Trophoblast cell (in vitro differentiated cells and primary cell): ENCODE data around the gene SLC6A18.

Experiments
- DNase-seq, 2 donors: peaks; one replicate each; pipeline ENCODE4 v3.0.0-alpha.2; 2016
- H2AFZ ChIP-seq: 2 replicates; pipeline ENCODE4 v1.6.1; 2013; ENCODE audit warnings: low read length, moderate library complexity, mild to moderate bottlenecking; ENCODE audit not compliant: insufficient read depth, poor library complexity
- H2AK5ac ChIP-seq: 2 replicates; pipeline ENCODE4 v1.6.1; 2013; ENCODE audit warnings: mild to moderate bottlenecking, low read length
- H2BK120ac ChIP-seq: 2 replicates; pipeline ENCODE4 v1.6.1; 2013; ENCODE audit warnings: low read length, mild to moderate bottlenecking, moderate library complexity; ENCODE audit not compliant: insufficient read depth, poor library complexity
- H2BK12ac ChIP-seq: 2 replicates; pipeline ENCODE4 v1.6.1; 2013; ENCODE audit warnings: mild to moderate bottlenecking, low read length, moderate library complexity
- H2BK5ac ChIP-seq: 2 replicates; pipeline ENCODE4 v1.6.1; 2013; ENCODE audit warnings: low read length, low read depth, moderate library complexity, mild to moderate bottlenecking; ENCODE audit not compliant: poor library complexity
- H3K14ac ChIP-seq: 2 replicates; pipeline ENCODE4 v1.6.1; 2013; ENCODE audit warnings: mild to moderate bottlenecking, low read length
- H3K18ac ChIP-seq: 2 replicates; pipeline ENCODE4 v1.6.1; 2013; ENCODE audit warnings: mild to moderate bottlenecking, low read length
- H3K23ac ChIP-seq: 2 replicates; pipeline ENCODE4 v1.6.1; 2013; ENCODE audit warnings: low read length
- H3K27ac ChIP-seq: 2 replicates; pipeline ENCODE4 v1.5.1; 2013; ENCODE audit warnings: low read depth, mild to moderate bottlenecking, inconsistent platforms, low read length, moderate library complexity
- H3K27me3 ChIP-seq: 2 replicates; pipeline ENCODE4 v1.6.1; 2013; ENCODE audit warnings: inconsistent platforms, mild to moderate bottlenecking, low read length, moderate library complexity; ENCODE audit not compliant: insufficient read depth
- H3K36me3 ChIP-seq, 2 experiments: 1 replicate in 1 of 2; 2 replicates in 1 of 2; pipeline ENCODE4 v1.6.1; 2013; ENCODE audit warnings: low read length in 2 of 2, mild to moderate bottlenecking in 2 of 2, moderate library complexity in 1 of 2; ENCODE audit not compliant: insufficient read depth in 2 of 2, control insufficient read depth in 1 of 2
- H3K4ac ChIP-seq: 2 replicates; pipeline ENCODE4 v1.6.1; 2013; ENCODE audit warnings: low read depth, mild to moderate bottlenecking, low read length, moderate library complexity
- H3K4me1 ChIP-seq, 2 experiments: 1 replicate in 1 of 2; 2 replicates in 1 of 2; pipeline ENCODE4 v1.6.1; 2013; ENCODE audit warnings: low read length in 2 of 2, mild to moderate bottlenecking in 2 of 2, moderate library complexity in 1 of 2; ENCODE audit not compliant: insufficient read depth in 2 of 2, control insufficient read depth in 1 of 2
- H3K4me2 ChIP-seq: 2 replicates; pipeline ENCODE4 v1.6.1; 2013; ENCODE audit warnings: inconsistent platforms, mild to moderate bottlenecking, low read length, moderate library complexity
- H3K4me3 ChIP-seq: 2 replicates; pipeline ENCODE4 v1.5.1; 2013; ENCODE audit warnings: mild to moderate bottlenecking, low read depth, low read length, inconsistent platforms
- H3K79me1 ChIP-seq: one replicate; pipeline ENCODE4 v1.6.1; 2013; ENCODE audit warnings: low read length
- H3K79me2 ChIP-seq: 2 replicates; pipeline ENCODE4 v1.6.1; 2013; ENCODE audit warnings: low read length, mild to moderate bottlenecking; ENCODE audit not compliant: control insufficient read depth, insufficient read depth, poor library complexity
- H3K9ac ChIP-seq: 2 replicates; pipeline ENCODE4 v1.6.1; 2013; ENCODE audit warnings: mild to moderate bottlenecking, low read length
- H3K9me3 ChIP-seq: 2 replicates; pipeline ENCODE4 v1.6.1; 2013; ENCODE audit warnings: low read depth, mild to moderate bottlenecking, control low read depth, inconsistent platforms, low read length; ENCODE audit not compliant: insufficient read depth
- H4K12ac ChIP-seq: 2 replicates; pipeline ENCODE4 v1.6.1; 2013; ENCODE audit warnings: low read depth, mild to moderate bottlenecking, low read length, moderate library complexity
- H4K8ac ChIP-seq: 2 replicates; pipeline ENCODE4 v1.6.1; 2013; ENCODE audit warnings: low read depth, mild to moderate bottlenecking, low read length, moderate library complexity
- H4K91ac ChIP-seq: one replicate; pipeline ENCODE4 v1.6.1; 2013; ENCODE audit warnings: low read depth, mild to moderate bottlenecking, low read length, moderate library complexity
- WGBS: extraction: QIAGEN DNeasy Blood & Tissue Kit; methylation state at CpG from one replicate; pipeline ENCODE4 v1.1.7; 2013; ENCODE audit warnings: missing lambda C conversion rate; ENCODE audit not compliant: insufficient read length, insufficient coverage; ENCODE audit errors: extremely low coverage; 5-methylcytosine and 5-hydroxymethylcytosine counted together

Gene SLC6A18

DNA sequence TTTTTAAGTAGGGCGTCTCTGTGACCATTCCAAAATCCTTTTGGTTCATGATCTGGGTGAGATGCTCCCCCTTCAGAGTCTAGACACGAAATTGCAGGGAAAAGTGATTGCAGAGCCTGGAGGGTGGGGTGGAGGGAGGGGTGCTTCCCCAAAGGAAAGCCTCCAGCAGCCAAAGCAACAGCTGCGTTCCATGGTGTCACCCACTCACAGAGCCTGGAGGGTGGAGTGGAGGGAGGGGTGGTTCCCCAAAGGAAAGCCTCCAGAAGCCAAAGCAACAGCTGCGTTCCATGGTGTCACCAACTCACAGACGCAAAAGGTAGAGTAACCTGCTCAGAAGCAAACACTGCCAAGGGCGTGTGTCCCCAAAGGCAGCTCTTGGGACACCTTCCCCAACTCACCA lies 22.6 kb downstream of the SLC6A18 start:
- Histone ChIP-seq H3K36me3 (no peaks in the 10 kb centered on the region), H3K4me2 (no peak overlapping the region), H3K4me3 (no peak overlapping the region), H3K4me1 (no peaks in the 10 kb centered on the region), H2BK5ac (no peak overlapping the region), H3K14ac (no peak overlapping the region), H3K23ac (no peak overlapping the region), H3K9ac (no peak overlapping the region), H3K18ac (no peak overlapping the region), H3K79me2 (no peaks in the 10 kb centered on the region), H3K27me3 (no peaks in the 10 kb centered on the region), H3K79me1 (no peaks in the 10 kb centered on the region), H2BK12ac (no peak overlapping the region), H2AK5ac (no peak overlapping the region), H4K8ac (no peak overlapping the region), H4K91ac (no peak overlapping the region), H3K27ac (no peak overlapping the region), H2BK120ac (no peak overlapping the region), H4K12ac (no peak overlapping the region), H3K9me3 (no peaks in the 10 kb centered on the region), H2AFZ (no peak overlapping the region), H3K4ac (no peak overlapping the region)
- WGBS = no CpG with 5 or more reads among the region's 6 CpGs
- DNase-seq = no peak

DNA sequence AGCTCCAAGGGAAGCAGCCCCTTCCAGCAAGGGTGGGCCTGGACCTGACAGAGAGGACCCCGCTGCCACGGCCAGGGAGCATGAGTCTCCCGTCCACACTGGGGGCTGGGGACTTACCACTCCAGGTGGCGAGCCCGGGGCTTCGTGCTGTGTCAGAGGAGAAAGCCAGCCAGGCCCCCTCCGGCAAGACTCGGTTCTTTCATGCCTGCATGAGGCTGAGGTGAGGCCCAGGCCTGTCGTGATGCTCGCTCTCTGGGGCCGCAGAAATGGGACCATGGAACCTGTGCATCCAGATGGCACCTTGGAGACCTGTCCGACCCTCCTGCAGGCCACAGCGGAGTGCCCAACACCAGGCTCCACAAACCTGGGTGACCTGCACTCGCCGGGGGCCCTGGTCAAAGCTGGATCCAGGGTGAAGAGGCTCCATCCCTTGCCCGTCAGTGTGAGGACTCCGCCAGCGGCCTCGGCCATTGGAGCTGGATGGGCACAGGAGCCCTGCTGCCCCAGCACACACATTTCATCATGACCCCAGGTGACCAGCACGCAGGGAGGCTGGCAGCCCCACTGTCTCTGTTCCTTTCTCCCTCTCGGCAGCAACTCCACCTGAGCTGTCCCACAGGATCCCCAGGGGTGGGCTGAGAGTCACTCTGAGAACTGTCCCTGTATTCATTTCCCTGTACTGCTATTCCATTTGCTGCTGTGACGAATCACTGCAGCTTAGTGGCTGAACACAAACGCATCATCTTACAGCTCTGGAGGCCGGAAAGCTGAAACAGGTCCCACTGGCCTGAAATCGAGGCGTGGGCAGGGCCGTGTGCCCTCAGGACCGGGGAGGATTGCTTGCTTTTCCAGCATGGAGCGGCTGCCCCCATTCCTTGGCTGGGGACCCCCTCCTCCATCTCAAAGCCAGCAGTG lies 24.4 kb downstream of the SLC6A18 start:
- Histone ChIP-seq H2AK5ac (no peak overlapping the region), H3K79me1 (no peaks in the 10 kb centered on the region), H4K12ac (no peak overlapping the region), H3K27ac (no peak overlapping the region), H3K4me1 (no peaks in the 10 kb centered on the region), H2AFZ (no peak overlapping the region), H3K27me3 (no peaks in the 10 kb centered on the region), H3K14ac (no peak overlapping the region), H2BK120ac (no peak overlapping the region), H3K4me3 (no peak overlapping the region), H3K4me2 (no peak overlapping the region), H3K79me2 (no peaks in the 10 kb centered on the region), H4K8ac (no peak overlapping the region), H4K91ac (no peak overlapping the region), H3K23ac (no peak overlapping the region), H3K9ac (no peak overlapping the region), H3K9me3 (no peaks in the 10 kb centered on the region), H2BK5ac (no peak overlapping the region), H3K36me3 (no peaks in the 10 kb centered on the region), H3K4ac (no peak overlapping the region), H2BK12ac (no peak overlapping the region), H3K18ac (no peak overlapping the region)
- no peak for DNase-seq
- WGBS = no CpG with 5 or more reads among the region's 29 CpGs

DNA sequence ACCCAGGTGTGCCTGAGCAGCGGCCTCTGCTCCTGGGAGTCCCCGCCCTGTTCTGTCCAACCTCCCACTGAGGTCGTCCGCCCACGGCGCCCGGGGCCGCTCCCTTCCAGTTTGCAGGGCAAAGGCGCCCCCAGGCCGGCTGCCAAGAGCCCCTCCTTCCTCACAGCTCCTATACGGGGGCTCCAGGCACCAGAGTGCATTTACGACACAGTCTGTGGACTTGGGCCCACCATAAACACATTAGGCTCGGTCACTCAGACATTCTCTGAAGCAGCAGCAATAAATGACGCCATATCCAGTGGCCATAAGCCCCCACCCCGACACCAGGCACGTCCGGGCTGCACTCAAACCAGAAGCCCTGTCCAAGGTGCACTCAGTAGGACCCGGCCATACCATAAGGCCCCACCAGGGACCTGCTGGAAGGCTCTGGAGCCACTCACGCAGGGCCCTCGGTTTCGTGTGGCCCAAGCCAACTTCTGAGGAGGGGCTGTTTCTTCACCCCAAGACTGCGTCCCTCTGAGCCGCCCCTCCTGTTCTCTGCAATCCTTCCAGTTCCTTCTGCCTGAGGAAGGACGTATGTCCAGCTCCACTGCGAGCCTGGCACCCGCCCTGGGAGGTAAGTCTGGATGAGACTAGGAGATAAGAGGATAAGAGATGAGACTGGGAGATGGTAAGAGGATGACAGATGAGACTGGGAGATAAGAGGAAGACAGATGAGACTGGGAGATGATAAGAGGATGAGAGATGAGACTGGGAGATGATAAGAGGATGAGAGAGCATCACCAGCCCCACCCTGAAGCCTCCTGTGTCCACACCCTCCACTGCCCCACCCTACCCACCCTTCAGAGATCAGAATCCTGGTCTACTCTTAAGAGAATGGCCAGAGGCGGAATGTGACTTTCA lies 26.7 kb downstream of the SLC6A18 start:
- no peaks in the 10 kb centered on the region for H3K79me2 ChIP-seq
- no peak overlapping the region for H4K91ac ChIP-seq
- H3K4me3 ChIP-seq = no peak overlapping the region
- no peak overlapping the region for H2BK120ac ChIP-seq
- H3K79me1 ChIP-seq = no peaks in the 10 kb centered on the region
- no peak for DNase-seq
- no peak overlapping the region for H3K18ac ChIP-seq
- no peak overlapping the region for H2AK5ac ChIP-seq
- no peak overlapping the region for H2BK12ac ChIP-seq
- H3K27me3 ChIP-seq = no peaks in the 10 kb centered on the region
- no peaks in the 10 kb centered on the region for H3K36me3 ChIP-seq
- WGBS = no CpG with 5 or more reads among the region's 27 CpGs
- H3K9me3 ChIP-seq = no peaks in the 10 kb centered on the region
- H3K23ac ChIP-seq = no peak overlapping the region
- H3K4ac ChIP-seq = no peak overlapping the region
- H3K14ac ChIP-seq = no peak overlapping the region
- no peak overlapping the region for H4K12ac ChIP-seq
- H3K4me1 ChIP-seq = no peaks in the 10 kb centered on the region
- H3K4me2 ChIP-seq = no peak overlapping the region
- H3K9ac ChIP-seq = no peak overlapping the region
- no peak overlapping the region for H2AFZ ChIP-seq
- no peak overlapping the region for H2BK5ac ChIP-seq
- no peak overlapping the region for H4K8ac ChIP-seq
- H3K27ac ChIP-seq = no peak overlapping the region

DNA sequence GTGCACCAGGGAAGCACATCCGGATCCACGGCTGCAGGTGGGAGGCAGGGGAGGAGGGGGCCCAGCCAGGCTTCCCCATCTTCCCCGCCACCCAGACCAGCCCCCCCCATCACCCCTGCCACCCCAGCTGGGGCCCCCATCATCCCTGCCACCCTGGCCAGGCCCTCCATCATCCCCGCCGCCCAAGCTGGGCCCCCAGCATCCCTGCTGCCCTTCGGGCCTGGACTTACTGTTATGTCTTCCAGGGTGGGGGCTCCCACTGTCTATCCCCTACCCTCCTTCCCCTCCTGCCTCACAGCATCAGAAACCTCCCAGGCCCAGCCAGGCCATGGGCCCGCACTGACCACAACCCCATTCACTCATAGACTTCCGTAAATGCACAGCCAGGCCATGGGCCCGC lies 27.5 kb downstream of the SLC6A18 start:
- Histone ChIP-seq H3K4me2 (no peak overlapping the region), H3K4me3 (no peak overlapping the region), H3K4me1 (no peaks in the 10 kb centered on the region), H3K18ac (no peak overlapping the region), H2BK120ac (no peak overlapping the region), H3K27me3 (no peaks in the 10 kb centered on the region), H3K79me2 (no peaks in the 10 kb centered on the region), H2BK5ac (no peak overlapping the region), H2BK12ac (no peak overlapping the region), H3K9ac (no peak overlapping the region), H3K79me1 (no peaks in the 10 kb centered on the region), H3K27ac (no peak overlapping the region), H3K23ac (no peak overlapping the region), H3K9me3 (no peaks in the 10 kb centered on the region), H4K91ac (no peak overlapping the region), H4K8ac (no peak overlapping the region), H2AFZ (no peak overlapping the region), H2AK5ac (no peak overlapping the region), H3K4ac (no peak overlapping the region), H4K12ac (no peak overlapping the region), H3K36me3 (no peaks in the 10 kb centered on the region), H3K14ac (no peak overlapping the region)
- no CpG with 5 or more reads among the region's 9 CpGs for WGBS
- no peak for DNase-seq
